ENCODE data around the gene B3GAT3. TPM values are rescaled to one million over a fixed set of nuclear protein-coding genes. Genes with fewer than 3 reads are reported as not detected.

The B3GAT3 gene
- total RNA-seq, 2 donors from 2014 or later, result 21.8 to 37.7 TPM

- Histone ChIP-seq H3K9me3 (no peaks in the 10 kb centered on the region), H3K4me1 (peaks cover 18% of the 10 kb centered on the region), H3K4me3 (no peak overlapping the region), H3K36me3 (peaks cover 6% of the 10 kb centered on the region), H3K27me3 (no peaks in the 10 kb centered on the region), H3K27ac (no peak overlapping the region), H3K9ac (ENCODE audit: low read depth in 2 of 2, low read length in 2 of 2) (no peak overlapping the region)
- no peak for TF ChIP-seq CTCF (IDR thresholded peaks at IDR 0.05)
- no peak for DNase-seq
- intact Hi-C loops (cut with DNase I), result loop anchor here (10.0 kb wide), 1 partner anchor 100 kb away; no protein-coding TSS in a partner anchor
These were observed 26.7 kb downstream of the B3GAT3 start for GRCh38 chr11:62595124-62595523.

DNA sequence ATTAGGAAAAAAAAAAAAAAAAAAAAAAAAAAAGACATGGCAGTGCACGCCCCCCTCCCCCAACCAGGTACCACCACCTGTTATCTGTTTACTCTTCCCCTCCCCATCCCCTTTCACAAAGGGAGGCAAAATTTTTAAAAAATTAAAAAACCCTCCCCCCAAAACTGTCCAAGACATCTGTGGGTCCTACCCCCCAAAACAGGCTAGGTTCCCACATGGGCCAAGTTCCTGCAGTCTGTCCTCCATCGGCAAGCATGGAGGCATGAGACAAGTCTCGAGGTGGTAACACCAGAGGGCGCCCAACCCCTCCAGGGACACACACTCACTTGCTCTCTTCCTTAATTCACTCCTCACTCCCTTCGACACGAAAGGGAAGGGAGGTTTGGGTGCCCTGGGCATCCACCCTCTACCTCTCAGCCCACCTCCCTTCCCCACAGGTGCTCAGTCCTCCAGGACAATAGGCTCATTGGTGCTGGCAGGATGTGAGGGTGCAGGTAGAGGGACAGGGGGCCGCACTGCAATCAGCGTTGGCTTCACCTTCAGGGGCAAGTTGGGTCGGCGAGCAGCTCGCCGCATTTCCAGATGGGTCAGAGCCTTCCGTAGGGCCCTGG, 28.2 kb downstream of the B3GAT3 start:
- no peaks in the 10 kb centered on the region for H3K9me3 ChIP-seq
- peak; percentile 64 for TF ChIP-seq CTCF (IDR thresholded peaks at IDR 0.05)
- H3K4me3 ChIP-seq, result no peak overlapping the region
- peaks cover 6% of the 10 kb centered on the region for H3K36me3 ChIP-seq
- intact Hi-C loops (cut with DNase I), result loop anchor here (10.0 kb wide), 1 partner anchor 101 kb away; no protein-coding TSS in a partner anchor
- DNase-seq, result peak; percentile 88
- H3K27ac ChIP-seq, result no peak overlapping the region
- peaks cover 20% of the 10 kb centered on the region for H3K4me1 ChIP-seq
- H3K27me3 ChIP-seq, result no peaks in the 10 kb centered on the region
- no peak overlapping the region for H3K9ac ChIP-seq (ENCODE audit: low read depth in 2 of 2, low read length in 2 of 2)

- Histone ChIP-seq H3K27ac (no peak overlapping the region), H3K4me1 (peaks cover 20% of the 10 kb centered on the region)
- intact Hi-C loops (cut with DNase I), result loop anchor here (10.0 kb wide), 1 partner anchor 102 kb away; no protein-coding TSS in a partner anchor
These were observed 28.8 kb downstream of the B3GAT3 start for GRCh38 chr11:62592989-62593421.

DNA sequence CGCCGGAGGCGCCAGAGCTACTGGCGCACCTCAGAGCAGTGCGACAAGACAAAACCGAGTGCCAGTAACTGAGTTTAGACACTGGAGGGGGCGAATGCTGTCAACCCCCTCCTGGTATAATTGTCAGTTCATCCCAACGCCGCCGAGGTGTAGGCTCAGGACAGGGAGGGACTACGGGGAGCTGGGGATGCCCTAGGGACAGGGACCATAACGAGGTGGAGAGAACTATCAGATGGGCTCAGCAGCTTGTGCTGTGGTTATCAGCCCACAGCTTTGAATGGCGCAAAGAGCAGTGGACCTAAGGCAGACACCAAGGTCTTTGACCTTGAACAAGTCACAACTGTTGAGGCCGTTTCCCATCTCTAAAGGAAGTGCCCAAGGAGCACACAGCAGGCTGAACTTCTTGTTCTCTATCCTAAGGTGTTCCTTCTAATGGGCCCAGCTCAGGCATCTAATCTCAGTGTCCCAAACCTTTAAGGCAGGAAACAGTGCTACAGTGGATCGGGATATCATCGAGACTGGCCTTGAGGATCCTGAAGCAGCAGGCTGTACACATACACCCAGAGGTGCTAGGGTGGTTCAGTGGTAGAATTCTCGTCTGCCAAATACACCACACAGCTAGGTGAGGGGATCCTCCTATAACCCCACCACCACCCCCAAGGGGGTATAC, 29.5 kb downstream of the B3GAT3 start:
- TF ChIP-seq CTCF (IDR thresholded peaks at IDR 0.05), result no peak
- Histone ChIP-seq H3K36me3 (no peaks in the 10 kb centered on the region), H3K4me3 (peak overlapping the region; percentile 54), H3K27ac (peak overlapping the region; percentile 94), H3K9me3 (no peaks in the 10 kb centered on the region), H3K4me1 (peaks cover 20% of the 10 kb centered on the region), H3K9ac (ENCODE audit: low read depth in 2 of 2, low read length in 2 of 2) (peak overlapping the region; percentile 45 to 96), H3K27me3 (no peaks in the 10 kb centered on the region)
- intact Hi-C loops (cut with DNase I), result loop anchor here (10.0 kb wide), 1 partner anchor 103 kb away; no protein-coding TSS in a partner anchor
- DNase-seq, result no peak

More at GRCh38 chr11:62592989-62593421, 28.8 kb downstream of the B3GAT3 start:
- Histone ChIP-seq H3K27me3 (no peaks in the 10 kb centered on the region), H3K4me3 (no peak overlapping the region), H3K9me3 (no peaks in the 10 kb centered on the region), H3K36me3 (peaks cover 3% of the 10 kb centered on the region), H3K9ac (ENCODE audit: low read depth in 2 of 2, low read length in 2 of 2) (peak overlapping the region in 1 of 2 donors; percentile 96)
- no peak for DNase-seq
- TF ChIP-seq CTCF (IDR thresholded peaks at IDR 0.05), result no peak

DNA sequence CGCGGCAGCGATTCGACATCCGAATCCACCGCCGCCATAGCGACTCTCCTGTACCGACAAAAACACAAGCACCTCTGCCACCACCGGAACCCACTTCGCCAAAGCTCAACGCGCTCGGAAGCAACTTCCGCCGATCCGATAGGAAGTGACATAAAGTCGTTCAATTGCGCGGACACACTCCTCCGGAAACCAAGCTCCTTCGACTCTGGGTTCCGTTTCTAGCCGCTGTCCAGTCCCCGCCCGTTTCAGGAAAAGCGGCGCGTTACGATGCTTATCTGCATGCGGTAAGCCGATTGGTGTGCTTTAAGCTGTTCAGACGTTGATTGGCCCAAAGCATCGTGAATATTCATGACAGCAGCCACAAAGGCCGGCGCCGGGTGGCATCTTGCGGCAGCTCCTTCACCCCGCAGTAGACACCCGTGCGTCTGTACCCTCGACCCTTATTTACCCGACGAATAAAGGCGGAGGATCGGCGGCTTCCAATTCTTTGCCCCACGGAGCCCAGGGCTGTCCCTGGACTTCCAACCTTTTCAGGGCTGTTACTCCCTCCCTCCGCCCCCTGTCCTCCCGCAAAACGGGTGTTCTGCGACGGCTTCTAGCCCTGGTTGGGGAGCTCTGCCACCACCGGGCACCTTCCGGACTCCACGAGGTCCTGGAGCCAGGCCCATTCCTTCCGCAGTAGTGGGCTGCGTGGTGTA, 30.2 kb downstream of the B3GAT3 start, which contains the start of gene TUT1:
TSS of gene TUT1 (minus strand) at position 76 of the 698 bp plus-strand sequence. CDS start at position 38, 38 bp downstream.
- H3K36me3 ChIP-seq, result no peaks in the 10 kb centered on the region
- no peak for TF ChIP-seq CTCF (IDR thresholded peaks at IDR 0.05)
- intact Hi-C loops (cut with DNase I), result loop anchor here (10.0 kb wide), 1 partner anchor 103 kb away; no protein-coding TSS in a partner anchor

More for the DNA sequence above, 30.2 kb downstream of the B3GAT3 start, which contains the start of gene TUT1:
- peak within 1 kb of the TSS; percentile 53 to 96 for H3K9ac ChIP-seq (ENCODE audit: low read depth in 2 of 2, low read length in 2 of 2)
- no peaks in the 10 kb centered on the region for H3K27me3 ChIP-seq
- peak within 1 kb of the TSS; percentile 94 for H3K27ac ChIP-seq
- H3K9me3 ChIP-seq, result no peaks in the 10 kb centered on the region
- peak within 1 kb of the TSS; percentile 54 for H3K4me3 ChIP-seq
- peak; percentile 98 for DNase-seq
- H3K4me1 ChIP-seq, result peaks cover 20% of the 10 kb centered on the region

Measured in colonic mucosa (tissue), 4 donors.